Stomach (tissue), 4 donors: ENCODE data around the gene EML6.

Experiments used
- CTCF ChIP-seq, 7 experiments: fragments of 450-650 bp in 4 of 7; fragments of 200-600 bp in 3 of 7; sonication (generic) in 3 of 7; IDR thresholded peaks; one replicate each; pipeline ENCODE4 v1.5.1; 2016 to 2019; ENCODE audit warnings: antibody characterized with exemption in 7 of 7, control low read depth in 2 of 7, mild to moderate bottlenecking in 1 of 7
- POLR2A ChIP-seq, 4 donors: fragments of 450-650 bp; IDR thresholded peaks; one replicate each; pipeline ENCODE4 v1.6.1; 2016; ENCODE audit warnings: antibody characterized with exemption in 4 of 4, control low read depth in 2 of 4, mild to moderate bottlenecking in 1 of 4, moderate library complexity in 1 of 4
- POLR2AphosphoS5 ChIP-seq, 3 donors: sonication (generic); formaldehyde crosslinking; IDR thresholded peaks; one replicate each; pipeline ENCODE4 v1.6.1; 2016; ENCODE audit warnings: antibody characterized with exemption in 3 of 3

GRCh38 chr2:54808661-54809060 is 85.2 kb downstream of the EML6 start:
- no peak for TF ChIP-seq POLR2A (IDR thresholded peaks at IDR 0.05)
- TF ChIP-seq CTCF (IDR thresholded peaks at IDR 0.05): no peak
- TF ChIP-seq POLR2AphosphoS5 (IDR thresholded peaks at IDR 0.05): no peak
